Tibial nerve (tissue), 4 donors: Measurements from ENCODE around the gene JAKMIP1. TPM values are rescaled to one million over a fixed set of nuclear protein-coding genes. Genes with fewer than 3 reads are reported as not detected.

Experiments used
- DNase-seq, 2 donors: peaks; one replicate each; pipeline ENCODE4 v3.0.0-alpha.2; 2019; ENCODE audit warnings: low spot score in 2 of 2
- H3K27ac ChIP-seq, 4 donors: fragments of 200-600 bp; sonication (generic) in 3 of 4; one replicate each; pipeline ENCODE4 v1.5.1; 2017 to 2019; ENCODE audit warnings: mild to moderate bottlenecking in 1 of 4
- H3K27me3 ChIP-seq, 2 donors: fragments of 200-600 bp; sonication (generic) in 1 of 2; one replicate each; pipeline versions ENCODE4 v1.5.1 to v1.6.0; 2017 to 2019
- H3K36me3 ChIP-seq, 3 donors: fragments of 200-600 bp; sonication (generic); one replicate each; pipeline ENCODE4 v1.5.1; 2018 to 2019
- H3K4me1 ChIP-seq, 4 donors: fragments of 200-600 bp; sonication (generic) in 3 of 4; one replicate each; pipeline ENCODE4 v1.5.1; 2017 to 2019
- H3K4me3 ChIP-seq, 4 donors: fragments of 200-600 bp; sonication (generic) in 3 of 4; one replicate each; pipeline ENCODE4 v1.5.1; 2017 to 2019; ENCODE audit warnings: mild to moderate bottlenecking in 1 of 4, moderate library complexity in 1 of 4
- H3K9me3 ChIP-seq, 4 donors: fragments of 200-600 bp; sonication (generic) in 3 of 4; one replicate each; pipeline ENCODE4 v1.5.1; 2017 to 2019
- CTCF ChIP-seq, 5 experiments: fragments of 200-600 bp in 3 of 5; fragments of 450-650 bp in 2 of 5; sonication (generic) in 3 of 5; IDR thresholded peaks; one replicate each; pipeline ENCODE4 v1.5.1; 2016 to 2019; ENCODE audit warnings: antibody characterized with exemption in 5 of 5, mild to moderate bottlenecking in 3 of 5, moderate library complexity in 2 of 5
- EP300 ChIP-seq, 2 donors: sonication (generic); formaldehyde crosslinking; IDR thresholded peaks; one replicate each; pipeline ENCODE4 v1.6.1; 2017; ENCODE audit warnings: antibody characterized with exemption in 2 of 2, mild to moderate bottlenecking in 1 of 2
- POLR2A ChIP-seq, 2 donors: fragments of 450-650 bp; IDR thresholded peaks; one replicate each; pipeline ENCODE4 v1.6.1; 2017; ENCODE audit warnings: antibody characterized with exemption in 2 of 2, mild to moderate bottlenecking in 2 of 2, moderate library complexity in 2 of 2
- WGBS, 2 donors: methylation state at CpG; one replicate each; pipeline ENCODE4 v1.1.5; 2018; 5-methylcytosine and 5-hydroxymethylcytosine counted together
- total RNA-seq, 4 donors: library from RNA; depleted of rRNA; stranded (reverse); fragments of >200 nt; gene quantifications; one replicate each; pipeline ENCODE4 v1.1.0, GENCODE V29; 2016

The JAKMIP1 gene
- total RNA-seq, 4 donors from 2014 or later = 0.30 to 2.5 (median 1.2) TPM

DNA sequence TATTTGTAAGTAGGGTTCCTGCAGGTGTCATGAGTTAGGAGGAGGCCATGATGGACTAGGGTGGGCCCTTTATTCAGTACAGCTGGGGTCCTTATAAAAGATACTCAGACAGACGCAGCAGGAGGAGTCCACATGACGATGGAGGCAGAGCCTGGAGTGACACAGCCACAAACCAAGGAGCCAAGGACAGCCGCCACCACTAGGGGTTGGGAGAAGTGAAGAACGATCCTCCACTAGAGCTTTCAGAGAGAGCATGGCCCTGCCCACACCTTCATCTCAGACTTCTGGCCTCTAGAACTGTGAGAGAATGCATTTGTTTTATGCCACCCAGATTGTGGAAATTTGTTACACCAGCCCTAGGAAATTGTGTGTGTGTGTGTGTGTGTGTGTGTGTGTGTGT lies 31.1 kb downstream of the JAKMIP1 start:
- no peaks in the 10 kb centered on the region for H3K27me3 ChIP-seq
- peaks cover 0 to 13% (median 0%) of the 10 kb centered on the region in 4 donors for H3K9me3 ChIP-seq
- H3K4me1 ChIP-seq = no peaks in the 10 kb centered on the region
- H3K4me3 ChIP-seq = no peak overlapping the region
- WGBS, 2 donors = 86 to 89% methylated on average over 4 of the region's 4 CpGs
- H3K36me3 ChIP-seq = no peaks in the 10 kb centered on the region
- no peak overlapping the region for H3K27ac ChIP-seq
- TF ChIP-seq CTCF (IDR thresholded peaks at IDR 0.05) = no peak
- no peak for TF ChIP-seq POLR2A (IDR thresholded peaks at IDR 0.05)
- no peak for TF ChIP-seq EP300 (IDR thresholded peaks at IDR 0.05)
- DNase-seq = no peak

DNA sequence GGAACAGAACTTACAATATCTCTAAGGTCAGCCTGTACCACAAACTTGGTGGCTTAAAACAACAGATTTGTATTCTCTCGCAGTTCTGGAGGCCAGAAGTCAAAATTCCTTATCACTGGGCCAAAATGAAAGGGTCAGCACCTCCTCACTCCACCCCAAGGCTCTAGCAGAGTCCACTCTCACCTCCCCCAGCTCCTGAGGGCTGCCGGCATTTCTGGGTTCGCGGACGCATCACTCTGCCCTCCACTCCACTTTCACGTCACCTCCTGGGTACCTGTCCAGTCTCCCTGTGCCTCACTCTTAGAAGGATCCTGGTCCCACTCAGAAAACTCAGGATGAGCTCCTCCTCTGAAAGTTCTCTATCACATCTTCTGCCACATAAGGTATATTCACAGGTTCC lies 34.6 kb downstream of the JAKMIP1 start:
- H3K36me3 ChIP-seq = no peaks in the 10 kb centered on the region
- no peak for TF ChIP-seq CTCF (IDR thresholded peaks at IDR 0.05)
- no peak for TF ChIP-seq EP300 (IDR thresholded peaks at IDR 0.05)
- no peak for TF ChIP-seq POLR2A (IDR thresholded peaks at IDR 0.05)
- no peak for DNase-seq
- WGBS, 2 donors = 89 to 93% methylated on average over 6 of the region's 6 CpGs
- H3K4me3 ChIP-seq = no peak overlapping the region
- peaks cover 0 to 21% (median 0%) of the 10 kb centered on the region in 4 donors for H3K9me3 ChIP-seq
- H3K27me3 ChIP-seq = no peaks in the 10 kb centered on the region
- no peaks in the 10 kb centered on the region for H3K4me1 ChIP-seq
- no peak overlapping the region for H3K27ac ChIP-seq

- DNase-seq = no peak
- Histone ChIP-seq H3K27me3 (no peaks in the 10 kb centered on the region), H3K4me1 (no peaks in the 10 kb centered on the region), H3K36me3 (no peaks in the 10 kb centered on the region), H3K9me3 (peaks cover 0 to 21% (median 0%) of the 10 kb centered on the region in 4 donors), H3K27ac (no peak overlapping the region), H3K4me3 (no peak overlapping the region)
- 76 to 79% methylated on average over 6 of the region's 6 CpGs for WGBS, 2 donors
- TF ChIP-seq EP300 (IDR thresholded peaks at IDR 0.05) (no peak), POLR2A (IDR thresholded peaks at IDR 0.05) (no peak), CTCF (IDR thresholded peaks at IDR 0.05) (no peak)
Measured at GRCh38 chr4:6162885-6163284, 37.5 kb downstream of the JAKMIP1 start.

- 70 to 81% methylated on average over 9 to 10 of the region's 10 CpGs for WGBS, 2 donors
Measured at GRCh38 chr4:6161921-6162464, 38.4 kb downstream of the JAKMIP1 start.

GRCh38 chr4:6160536-6160935 lies 39.8 kb downstream of the JAKMIP1 start:
- no peak for DNase-seq
- Histone ChIP-seq H3K27me3 (no peaks in the 10 kb centered on the region), H3K4me3 (no peak overlapping the region), H3K27ac (no peak overlapping the region), H3K9me3 (peaks cover 0 to 21% (median 0%) of the 10 kb centered on the region in 4 donors), H3K4me1 (no peaks in the 10 kb centered on the region), H3K36me3 (no peaks in the 10 kb centered on the region)
- TF ChIP-seq CTCF (IDR thresholded peaks at IDR 0.05) (no peak), EP300 (IDR thresholded peaks at IDR 0.05) (no peak), POLR2A (IDR thresholded peaks at IDR 0.05) (no peak)
- 80 to 81% methylated on average over 12 of the region's 12 CpGs for WGBS, 2 donors

More at GRCh38 chr4:6161921-6162464, 38.4 kb downstream of the JAKMIP1 start:
- Histone ChIP-seq H3K36me3 (no peaks in the 10 kb centered on the region), H3K4me1 (no peaks in the 10 kb centered on the region), H3K4me3 (no peak overlapping the region), H3K27ac (no peak overlapping the region), H3K9me3 (peaks cover 0 to 21% (median 0%) of the 10 kb centered on the region in 4 donors), H3K27me3 (no peaks in the 10 kb centered on the region)
- no peak for TF ChIP-seq EP300 (IDR thresholded peaks at IDR 0.05)
- no peak for TF ChIP-seq CTCF (IDR thresholded peaks at IDR 0.05)
- no peak for TF ChIP-seq POLR2A (IDR thresholded peaks at IDR 0.05)
- no peak for DNase-seq
